Progenitor cell of endocrine pancreas (in vitro differentiated cells): ENCODE measurements around the gene BAZ2B. TPM values are rescaled to one million over a fixed set of nuclear protein-coding genes. Genes with fewer than 3 reads are reported as not detected.

Experiments
- DNase-seq: peaks from one replicate; pipeline ENCODE4 v3.0.0; 2021; ENCODE audit warnings: low spot score; ENCODE audit not compliant: unreplicated experiment
- H3K27ac Mint-ChIP-seq: 2 replicates; pipeline ENCODE4 v1.8.0; 2021; ENCODE audit warnings: mild to moderate bottlenecking, moderate library complexity, mixed read lengths
- H3K27me3 Mint-ChIP-seq: 2 replicates; pipeline ENCODE4 v1.8.0; 2021; ENCODE audit warnings: mixed read lengths
- H3K36me3 Mint-ChIP-seq: 2 replicates; pipeline ENCODE4 v1.8.0; 2022; ENCODE audit warnings: mixed read lengths; ENCODE audit not compliant: insufficient read depth
- H3K4me1 Mint-ChIP-seq: 2 replicates; pipeline ENCODE4 v1.8.0; 2021; ENCODE audit warnings: low read depth, mixed read lengths
- H3K4me3 Mint-ChIP-seq: 2 replicates; pipeline ENCODE4 v1.8.0; 2021; ENCODE audit warnings: low read depth, mild to moderate bottlenecking, moderate library complexity, mixed read lengths
- H3K9me3 Mint-ChIP-seq: 2 replicates; pipeline ENCODE4 v1.8.0; 2021; ENCODE audit warnings: low read depth, mixed read lengths
- CTCF ChIP-seq: fragments of 200-600 bp; sonication (generic); IDR thresholded peaks from one replicate; pipeline ENCODE4 v1.5.0; 2021; ENCODE audit warnings: antibody characterized with exemption, mild to moderate bottlenecking; ENCODE audit not compliant: unreplicated experiment
- total RNA-seq: library from RNA; stranded (reverse); gene quantifications from 2 replicates; pipeline ENCODE4 v1.2.1, GENCODE V29; 2021

Gene BAZ2B
- total RNA-seq, 1 donor from 2014 or later, result 155 TPM

- no peak for TF ChIP-seq CTCF
- Mint-ChIP-seq H3K4me3 (peak overlapping the region; percentile 63), H3K27ac (no peak overlapping the region), H3K36me3 (no peaks in the 10 kb centered on the region), H3K9me3 (no peaks in the 10 kb centered on the region), H3K27me3 (no peaks in the 10 kb centered on the region), H3K4me1 (peaks cover 32% of the 10 kb centered on the region)
- DNase-seq, result no peak
Measured at GRCh38 chr2:159612255-159612901, 4.0 kb downstream of the BAZ2B start.

- Mint-ChIP-seq H3K4me3 (no peak overlapping the region), H3K27me3 (no peaks in the 10 kb centered on the region), H3K4me1 (peaks cover 40% of the 10 kb centered on the region), H3K27ac (no peak overlapping the region), H3K9me3 (no peaks in the 10 kb centered on the region), H3K36me3 (no peaks in the 10 kb centered on the region)
- no peak for TF ChIP-seq CTCF
- no peak for DNase-seq
Measured at GRCh38 chr2:159609811-159610549, 6.4 kb downstream of the BAZ2B start.

- TF ChIP-seq CTCF, result no peak
- Mint-ChIP-seq H3K9me3 (no peaks in the 10 kb centered on the region), H3K27ac (no peak overlapping the region), H3K27me3 (no peaks in the 10 kb centered on the region), H3K4me3 (no peak overlapping the region), H3K36me3 (no peaks in the 10 kb centered on the region), H3K4me1 (peaks cover 37% of the 10 kb centered on the region)
- no peak for DNase-seq
Measured at GRCh38 chr2:159608723-159609308, 7.5 kb downstream of the BAZ2B start.

- H3K4me1 Mint-ChIP-seq, result peaks cover 34% of the 10 kb centered on the region
- H3K27ac Mint-ChIP-seq, result no peak overlapping the region
- no peak for DNase-seq
- no peak overlapping the region for H3K4me3 Mint-ChIP-seq
- H3K9me3 Mint-ChIP-seq, result no peaks in the 10 kb centered on the region
- TF ChIP-seq CTCF, result no peak
- peaks cover 1% of the 10 kb centered on the region for H3K36me3 Mint-ChIP-seq
- H3K27me3 Mint-ChIP-seq, result no peaks in the 10 kb centered on the region
Measured at GRCh38 chr2:159608108-159608507, 8.2 kb downstream of the BAZ2B start.

- Mint-ChIP-seq H3K4me1 (peaks cover 24% of the 10 kb centered on the region), H3K9me3 (no peaks in the 10 kb centered on the region), H3K27ac (peak overlapping the region; percentile 62), H3K4me3 (no peak overlapping the region), H3K36me3 (peaks cover 1% of the 10 kb centered on the region), H3K27me3 (no peaks in the 10 kb centered on the region)
- no peak for DNase-seq
- TF ChIP-seq CTCF, result no peak
Measured at GRCh38 chr2:159606287-159606686, 10.1 kb downstream of the BAZ2B start.
